ENCODE measurements around the gene AOC1.

The AOC1 gene

DNA sequence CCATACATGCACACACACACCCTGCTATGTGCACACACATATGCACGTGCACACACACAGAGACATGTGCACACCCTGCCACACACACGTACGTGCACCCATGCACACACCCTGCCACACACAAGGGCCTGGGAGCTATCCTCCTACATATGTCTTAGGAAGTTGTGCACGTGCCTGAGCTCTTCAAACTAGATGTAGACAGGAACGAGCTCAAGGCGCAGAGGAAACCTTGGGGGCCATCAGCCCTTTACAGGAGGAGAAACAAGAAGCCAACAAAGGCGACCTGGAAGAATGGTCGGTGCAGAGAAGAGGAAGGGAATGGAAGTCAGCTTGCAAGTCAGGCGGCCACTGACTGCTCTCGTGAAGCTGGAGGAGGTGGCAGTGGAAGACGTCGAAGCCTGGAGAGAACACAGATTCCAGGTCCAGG is 58.7 kb downstream of the AOC1 start:
- TF ChIP-seq, protein P1, sequence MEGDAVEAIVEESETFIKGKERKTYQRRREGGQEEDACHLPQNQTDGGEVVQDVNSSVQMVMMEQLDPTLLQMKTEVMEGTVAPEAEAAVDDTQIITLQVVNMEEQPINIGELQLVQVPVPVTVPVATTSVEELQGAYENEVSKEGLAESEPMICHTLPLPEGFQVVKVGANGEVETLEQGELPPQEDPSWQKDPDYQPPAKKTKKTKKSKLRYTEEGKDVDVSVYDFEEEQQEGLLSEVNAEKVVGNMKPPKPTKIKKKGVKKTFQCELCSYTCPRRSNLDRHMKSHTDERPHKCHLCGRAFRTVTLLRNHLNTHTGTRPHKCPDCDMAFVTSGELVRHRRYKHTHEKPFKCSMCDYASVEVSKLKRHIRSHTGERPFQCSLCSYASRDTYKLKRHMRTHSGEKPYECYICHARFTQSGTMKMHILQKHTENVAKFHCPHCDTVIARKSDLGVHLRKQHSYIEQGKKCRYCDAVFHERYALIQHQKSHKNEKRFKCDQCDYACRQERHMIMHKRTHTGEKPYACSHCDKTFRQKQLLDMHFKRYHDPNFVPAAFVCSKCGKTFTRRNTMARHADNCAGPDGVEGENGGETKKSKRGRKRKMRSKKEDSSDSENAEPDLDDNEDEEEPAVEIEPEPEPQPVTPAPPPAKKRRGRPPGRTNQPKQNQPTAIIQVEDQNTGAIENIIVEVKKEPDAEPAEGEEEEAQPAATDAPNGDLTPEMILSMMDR (IDR thresholded peaks at IDR 0.05; ENCODE audit: low read depth, low read length, missing control alignments), result no peak
- H3K4me3 ChIP-seq (ENCODE audit: low read depth, low read length), result no peak overlapping the region
- DNase-seq (ENCODE audit: low read depth), result no peak
- in situ Hi-C loops (cut with HindIII; ENCODE audit: low sequenced_read_pairs), result no loop called here

All from astrocyte of the cerebellum (primary cell).